Hindlimb muscle (tissue), 1 donor: ENCODE data around the gene ZEB1. TPM values are rescaled to one million over a fixed set of nuclear protein-coding genes. Genes with fewer than 3 reads are reported as not detected.

Experiments
- DNase-seq: peaks from one replicate; pipeline ENCODE4 v3.0.0-alpha.2; 2013
- polyA plus RNA-seq: library from polyadenylated mRNA; unstranded; fragments of 120-200 nt; gene quantifications from one replicate; pipeline ENCODE4 v1.2.1, GENCODE V29; 2013; ENCODE audit not compliant: insufficient read length

Gene ZEB1
- 44.9 TPM for polyA plus RNA-seq

DNA sequence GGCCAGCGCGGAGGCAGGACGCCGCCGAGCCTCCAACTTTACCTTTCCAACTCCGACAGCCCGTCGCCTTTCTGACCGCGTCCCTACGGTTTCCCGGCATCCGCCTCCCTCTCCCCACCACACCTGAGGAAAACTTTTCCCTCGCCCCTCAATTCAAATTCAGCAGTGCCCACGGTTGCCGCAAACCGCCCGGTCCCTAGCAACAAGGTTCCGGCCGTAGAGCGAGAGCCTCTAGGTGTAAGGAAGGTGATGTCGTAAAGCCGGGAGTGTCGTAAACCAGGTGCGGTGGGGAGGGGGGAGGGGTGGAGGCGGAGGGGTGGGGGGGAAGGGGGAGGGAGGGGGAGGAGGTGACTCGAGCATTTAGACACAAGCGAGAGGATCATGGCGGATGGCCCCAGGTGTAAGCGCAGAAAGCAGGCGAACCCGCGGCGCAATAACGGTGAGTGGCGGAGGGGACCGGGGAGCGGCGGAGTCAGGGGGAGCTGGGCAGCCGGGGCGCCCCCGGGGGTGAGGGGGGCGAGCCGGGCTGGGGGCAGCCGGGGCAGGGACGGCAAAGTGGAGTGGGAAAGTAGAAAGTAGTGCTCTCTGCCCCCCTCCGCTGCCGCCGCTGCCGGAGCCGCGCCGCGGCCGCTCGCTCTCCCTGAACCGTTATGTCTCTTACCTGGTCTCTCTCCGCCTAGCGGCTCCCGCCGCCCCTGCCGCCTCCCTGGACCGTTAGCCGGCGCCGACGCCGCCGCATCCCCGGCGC, at the start of gene ZEB1:
ZEB1 (plus strand) TSS at position 363 of the 748 bp plus-strand sequence; CDS start at position 382, 19 bp downstream.
- peak; percentile 90 for DNase-seq

DNA sequence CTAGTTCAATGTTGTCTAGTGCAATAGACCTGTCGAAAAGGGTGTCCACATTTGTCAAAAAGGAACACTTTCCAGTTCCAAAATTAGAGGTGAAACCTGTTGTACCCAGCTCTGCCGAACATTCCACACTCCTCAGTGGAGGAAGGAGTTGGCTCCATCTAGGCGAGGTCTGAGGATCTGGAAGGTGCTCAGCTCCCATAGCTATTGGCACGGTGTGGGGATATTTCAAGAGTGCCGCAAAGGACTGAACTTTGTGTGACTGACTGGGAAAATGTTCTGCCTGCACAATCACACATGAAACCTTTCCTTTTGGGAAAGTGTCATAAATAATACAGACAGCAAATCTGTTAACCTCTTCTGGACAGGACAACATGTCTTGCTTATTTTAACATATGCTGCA, 48.1 kb upstream of the ZEB1 start:
- no peak for DNase-seq

DNA sequence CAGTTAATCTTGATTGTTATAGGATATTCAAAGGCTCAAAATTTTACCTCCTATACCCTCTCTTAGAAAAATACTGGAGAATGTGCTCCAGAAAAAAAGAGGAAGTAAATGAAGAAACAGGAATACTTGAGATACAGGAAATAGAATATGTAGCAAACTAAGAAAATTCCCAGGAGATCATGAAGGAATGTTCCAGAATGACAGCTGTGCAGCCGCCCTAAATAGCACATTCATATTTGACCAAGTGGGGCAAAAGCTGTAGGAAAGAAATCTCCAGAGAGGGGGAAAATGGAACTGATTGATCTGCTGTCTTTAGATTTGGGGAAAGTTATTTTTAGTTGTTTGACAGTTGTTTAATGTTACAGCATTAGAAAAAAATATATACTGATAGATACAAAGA, 46.2 kb upstream of the ZEB1 start:
- no peak for DNase-seq

DNA sequence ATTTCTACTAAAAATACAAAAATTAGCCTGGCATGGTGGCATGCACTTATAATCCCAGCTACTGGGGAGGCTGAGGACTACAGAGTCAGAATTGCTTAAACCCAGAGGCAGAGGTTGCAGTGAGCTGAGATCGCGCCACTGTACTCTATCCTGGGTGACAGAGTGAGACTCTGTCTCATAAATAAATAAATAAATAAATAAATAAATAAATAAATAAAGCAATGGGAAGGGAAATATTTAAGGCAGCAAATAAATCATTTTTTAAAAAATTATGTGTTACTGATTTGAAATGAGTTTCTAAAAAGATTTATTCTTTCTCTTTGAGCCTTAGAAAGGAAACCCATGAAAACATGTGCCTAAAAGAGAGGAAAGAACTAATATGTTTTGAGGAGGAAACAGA, 45.2 kb upstream of the ZEB1 start:
- DNase-seq: no peak

DNA sequence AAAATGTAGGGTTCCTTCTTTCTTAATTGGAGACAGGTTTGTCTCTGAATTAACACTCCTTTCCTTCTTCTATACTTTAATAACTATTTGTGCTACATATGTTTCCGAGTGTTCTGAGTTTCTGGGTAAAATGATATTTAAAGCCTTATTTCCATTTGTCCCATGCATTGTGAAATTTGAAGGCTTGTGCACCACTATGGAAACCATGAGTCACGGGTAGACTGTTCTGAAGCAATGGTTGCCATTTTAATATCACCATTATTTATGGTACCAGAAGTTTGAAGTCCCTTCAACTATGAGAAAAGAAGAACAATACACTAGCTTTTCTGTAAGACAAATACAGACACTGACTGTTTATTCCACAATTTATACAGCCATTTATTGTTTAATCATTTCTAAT, 44.7 kb upstream of the ZEB1 start:
- no peak for DNase-seq

DNA sequence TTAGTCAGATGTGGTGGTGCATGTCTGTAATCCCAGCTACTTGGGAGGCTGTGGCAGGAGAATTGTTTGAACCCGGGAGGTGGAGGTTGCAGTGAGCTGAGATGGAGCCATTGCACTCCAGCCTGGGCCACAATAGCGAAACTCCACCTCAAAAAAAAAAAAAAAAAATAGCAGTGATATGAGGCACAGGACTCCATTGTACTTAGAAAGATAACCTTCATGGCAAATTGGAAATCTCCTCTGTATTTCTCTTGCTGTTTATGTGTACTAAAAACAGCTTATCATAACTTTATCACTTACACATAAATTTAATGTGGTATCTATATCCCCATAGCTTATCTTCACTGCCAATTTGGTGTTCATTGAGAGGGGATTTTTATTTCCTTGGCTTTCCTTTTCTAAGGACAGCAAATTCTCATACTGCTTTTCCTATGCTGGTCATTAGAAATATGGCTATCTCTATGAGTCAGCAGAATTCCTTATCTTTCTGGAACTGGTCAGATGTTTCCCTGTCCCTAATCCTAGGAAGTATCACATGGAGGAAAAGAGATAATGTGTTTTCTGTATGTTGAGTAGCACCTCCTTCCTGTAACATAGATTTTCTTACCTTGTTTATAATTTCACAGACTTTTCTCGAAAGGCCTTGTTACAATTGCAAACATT, 40.6 kb upstream of the ZEB1 start:
- no peak for DNase-seq

DNA sequence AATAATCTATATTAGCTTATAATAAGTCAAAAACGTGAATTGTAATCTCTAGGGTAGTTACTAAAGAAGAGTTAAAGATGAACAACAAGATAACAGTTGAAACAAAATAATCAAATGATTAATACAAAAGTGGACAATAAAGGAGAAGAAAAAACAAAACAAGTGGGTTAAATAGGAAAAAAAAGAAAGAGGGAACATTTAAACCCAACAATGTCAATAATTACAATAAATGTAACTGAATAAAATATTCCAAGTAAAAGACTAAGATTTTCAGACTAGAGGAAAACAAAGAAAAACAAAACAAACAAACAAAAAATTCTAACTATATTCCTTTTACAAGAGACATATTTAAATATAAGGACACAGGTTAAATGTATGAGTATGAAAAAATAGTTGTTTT, 38.0 kb upstream of the ZEB1 start:
- DNase-seq: no peak

DNA sequence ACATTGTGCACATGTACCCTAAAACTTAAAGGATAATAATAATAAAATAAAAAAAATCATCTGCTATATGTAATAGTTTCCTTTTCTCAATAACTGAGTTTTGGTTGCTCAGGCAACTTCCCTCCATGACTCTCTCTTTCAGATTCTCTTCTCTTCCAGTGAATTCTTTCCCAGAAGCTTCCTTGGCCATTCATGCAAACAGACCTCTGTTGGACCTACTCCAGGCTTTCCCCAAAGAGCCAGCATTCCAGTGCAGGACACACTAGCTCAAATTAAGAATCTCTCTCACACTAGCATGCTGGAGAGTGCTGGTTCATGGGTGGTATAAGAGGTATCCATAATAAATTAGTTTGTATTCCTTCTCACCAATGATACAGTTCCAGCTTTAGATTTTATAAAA, 31.0 kb upstream of the ZEB1 start:
- no peak for DNase-seq

DNA sequence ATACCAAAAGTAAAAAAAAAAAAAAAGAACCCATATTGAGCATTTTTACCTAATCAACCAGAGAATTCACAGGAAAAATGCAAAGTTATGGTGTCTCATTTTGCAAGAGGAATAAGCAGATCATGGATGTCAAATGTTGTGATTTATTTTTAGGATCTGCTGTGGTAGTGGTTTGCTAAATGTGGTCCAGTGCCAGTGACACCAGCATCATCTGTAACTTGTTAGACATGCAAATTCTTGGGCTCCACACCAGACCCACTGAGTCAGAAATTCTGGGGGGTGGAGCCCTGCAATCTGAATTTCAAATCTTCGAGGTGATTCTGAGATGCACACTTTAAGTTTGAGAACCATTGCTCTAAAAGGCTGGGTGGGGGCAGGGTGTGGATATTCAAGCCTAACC, 30.1 kb upstream of the ZEB1 start:
- no peak for DNase-seq

DNA sequence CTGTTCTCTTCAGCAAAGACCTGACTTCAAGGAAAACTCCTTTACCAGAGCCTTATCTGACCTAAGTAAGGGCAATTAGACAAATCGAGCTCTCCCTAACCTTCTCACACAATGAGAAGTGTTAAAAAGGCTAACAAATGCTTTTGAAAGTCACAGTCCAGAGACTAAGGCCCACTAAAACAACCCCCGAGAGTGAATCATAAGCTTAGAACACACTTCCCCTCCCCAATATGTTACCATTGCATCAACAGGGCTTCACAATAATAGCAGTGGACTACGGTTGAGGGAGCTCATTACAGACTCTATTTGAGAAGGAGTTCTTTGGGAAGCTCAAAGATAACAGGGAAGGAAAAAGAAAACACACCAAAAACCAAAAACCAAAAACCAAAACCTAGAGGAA, 28.6 kb upstream of the ZEB1 start:
- DNase-seq: no peak

DNA sequence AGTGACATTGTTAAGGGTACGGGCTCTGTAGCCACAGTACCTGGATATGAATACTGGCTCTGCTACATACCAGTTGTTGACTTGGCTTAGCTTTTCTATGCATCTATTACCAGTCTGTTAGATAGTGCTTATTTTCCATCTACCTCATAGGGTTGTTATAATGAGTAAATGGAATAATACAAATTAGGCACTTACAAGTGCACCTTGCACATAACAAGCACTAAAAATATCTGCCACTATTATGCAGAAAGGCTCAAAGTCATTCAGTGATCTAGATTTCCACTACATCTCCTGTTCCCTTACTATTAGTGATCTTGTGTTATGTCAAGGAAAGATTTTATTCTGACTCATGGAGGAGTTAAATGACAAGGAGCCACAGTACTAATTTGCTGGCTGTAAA, 27.9 kb upstream of the ZEB1 start:
- no peak for DNase-seq

DNA sequence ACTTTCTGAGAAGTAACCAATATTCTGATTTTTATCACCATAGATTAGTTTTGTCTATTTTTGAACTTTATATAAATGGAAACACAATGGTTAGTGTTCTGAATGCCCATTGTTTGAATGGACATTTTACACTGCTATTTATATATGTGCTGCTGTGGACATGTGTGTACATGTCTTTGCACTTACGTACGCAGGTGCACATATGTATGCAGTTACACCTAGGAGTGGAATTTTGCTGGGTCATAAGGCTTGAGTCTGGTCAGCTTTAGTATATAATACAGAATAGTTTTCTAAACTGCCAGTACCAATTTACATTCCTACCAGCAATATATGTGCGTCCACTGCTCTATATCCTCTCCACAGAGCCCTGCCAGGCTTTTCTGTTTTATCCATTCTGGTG, 24.5 kb upstream of the ZEB1 start:
- DNase-seq: no peak

DNA sequence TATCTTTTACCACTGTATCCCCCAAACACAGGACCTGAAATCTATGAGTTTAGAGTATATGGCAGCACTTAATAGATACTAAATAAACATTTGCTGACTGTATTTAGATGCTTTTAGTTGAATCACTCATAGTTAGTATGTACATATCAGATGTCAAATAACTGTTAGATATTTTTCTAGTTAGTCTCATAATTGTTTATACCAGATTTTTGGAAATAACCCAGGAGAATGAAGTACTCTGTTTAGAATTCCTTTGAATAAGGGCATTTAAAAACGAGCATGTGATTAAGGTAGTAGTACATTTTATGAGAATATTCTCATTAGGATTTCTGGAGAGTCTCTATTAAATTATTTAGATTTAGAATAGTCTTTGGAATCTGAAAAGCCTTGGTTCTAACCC, 22.3 kb upstream of the ZEB1 start:
- no peak for DNase-seq

DNA sequence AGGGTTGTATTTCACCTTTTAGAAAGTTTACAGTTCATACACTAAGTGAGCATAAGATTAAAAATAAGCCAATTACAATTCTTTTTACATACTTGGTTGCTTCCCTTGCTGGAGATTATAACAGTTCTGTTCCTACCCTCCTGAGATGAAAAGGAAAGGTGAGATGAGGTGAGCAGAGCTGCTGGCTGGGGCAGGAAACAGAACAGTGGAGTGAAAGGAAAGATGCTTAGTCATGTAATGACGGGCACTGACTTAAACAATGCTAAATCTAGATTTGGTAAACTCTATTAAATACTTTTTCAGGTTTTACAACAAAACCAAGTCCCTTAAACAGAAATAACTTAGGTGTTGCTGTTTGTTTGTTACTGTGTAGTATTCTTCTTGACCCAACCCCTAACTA, 19.9 kb upstream of the ZEB1 start:
- DNase-seq: no peak

DNA sequence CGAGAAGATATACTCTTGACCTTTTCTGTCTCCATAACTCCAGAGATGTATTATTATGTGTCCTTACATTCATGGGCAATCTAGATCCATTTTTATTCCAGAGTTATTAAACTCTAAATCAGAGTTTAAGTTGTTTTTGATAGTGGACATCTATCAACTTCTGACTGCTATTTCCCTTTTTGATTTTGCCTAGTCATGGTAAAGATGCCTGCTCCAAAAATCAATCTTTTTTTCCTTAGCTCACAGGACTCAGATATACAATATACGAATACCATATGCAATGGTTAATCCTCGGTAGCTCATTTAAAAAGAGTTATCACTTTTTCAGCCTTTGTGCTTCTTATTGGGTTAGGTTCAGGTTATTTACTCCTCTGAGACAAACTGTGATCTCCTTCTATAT, 15.8 kb upstream of the ZEB1 start:
- no peak for DNase-seq

DNA sequence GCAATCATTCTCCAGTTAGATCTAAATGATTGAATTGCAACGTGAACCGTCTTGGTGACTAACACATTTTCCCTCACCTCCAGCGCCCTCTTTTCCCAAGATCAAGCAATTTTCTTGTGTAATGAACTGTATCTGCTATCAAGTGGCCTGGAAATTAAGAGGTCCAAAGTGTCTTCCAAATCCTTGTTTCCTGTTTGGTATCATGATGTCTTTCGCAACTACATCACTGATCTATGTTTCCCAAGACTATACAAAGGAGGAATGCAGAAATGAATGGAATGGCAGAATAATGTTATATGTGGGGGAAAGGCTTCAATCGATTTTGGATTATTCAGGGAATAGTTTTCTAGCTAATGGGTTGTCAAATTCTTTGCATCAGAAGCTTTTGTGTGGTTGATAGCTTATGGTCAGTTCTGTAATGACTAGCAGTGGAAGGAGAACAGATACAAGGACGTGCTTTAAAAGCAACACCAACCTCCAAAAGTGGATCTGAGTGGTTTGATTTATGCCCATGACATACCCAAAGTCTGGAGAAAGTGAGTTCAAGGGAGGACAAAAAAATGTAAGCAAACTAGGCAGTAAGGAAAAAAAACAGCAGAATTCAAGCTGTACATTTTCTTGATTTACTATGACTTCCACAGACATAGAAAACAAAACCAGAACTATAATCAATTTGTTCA, 14.6 kb upstream of the ZEB1 start:
- no peak for DNase-seq

DNA sequence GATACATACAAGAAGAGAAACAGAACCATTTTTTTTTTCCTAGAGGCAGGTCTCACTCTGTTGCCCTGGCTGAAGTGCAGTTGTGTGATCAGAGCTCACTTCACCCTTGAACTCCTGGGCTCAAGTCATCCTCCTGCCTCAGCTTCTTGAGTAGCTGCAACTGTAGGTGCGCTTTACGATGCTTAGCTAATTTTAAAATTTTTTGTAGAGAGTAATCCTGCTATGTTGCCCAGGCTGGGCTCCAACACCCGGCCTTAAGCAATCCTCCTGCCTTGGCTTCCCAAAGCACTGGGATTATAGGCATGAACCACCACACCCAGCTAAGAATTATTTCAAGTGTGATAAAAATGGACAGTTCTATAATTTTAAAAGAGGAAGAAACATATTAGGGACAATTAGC, 5.6 kb upstream of the ZEB1 start:
- DNase-seq: no peak

DNA sequence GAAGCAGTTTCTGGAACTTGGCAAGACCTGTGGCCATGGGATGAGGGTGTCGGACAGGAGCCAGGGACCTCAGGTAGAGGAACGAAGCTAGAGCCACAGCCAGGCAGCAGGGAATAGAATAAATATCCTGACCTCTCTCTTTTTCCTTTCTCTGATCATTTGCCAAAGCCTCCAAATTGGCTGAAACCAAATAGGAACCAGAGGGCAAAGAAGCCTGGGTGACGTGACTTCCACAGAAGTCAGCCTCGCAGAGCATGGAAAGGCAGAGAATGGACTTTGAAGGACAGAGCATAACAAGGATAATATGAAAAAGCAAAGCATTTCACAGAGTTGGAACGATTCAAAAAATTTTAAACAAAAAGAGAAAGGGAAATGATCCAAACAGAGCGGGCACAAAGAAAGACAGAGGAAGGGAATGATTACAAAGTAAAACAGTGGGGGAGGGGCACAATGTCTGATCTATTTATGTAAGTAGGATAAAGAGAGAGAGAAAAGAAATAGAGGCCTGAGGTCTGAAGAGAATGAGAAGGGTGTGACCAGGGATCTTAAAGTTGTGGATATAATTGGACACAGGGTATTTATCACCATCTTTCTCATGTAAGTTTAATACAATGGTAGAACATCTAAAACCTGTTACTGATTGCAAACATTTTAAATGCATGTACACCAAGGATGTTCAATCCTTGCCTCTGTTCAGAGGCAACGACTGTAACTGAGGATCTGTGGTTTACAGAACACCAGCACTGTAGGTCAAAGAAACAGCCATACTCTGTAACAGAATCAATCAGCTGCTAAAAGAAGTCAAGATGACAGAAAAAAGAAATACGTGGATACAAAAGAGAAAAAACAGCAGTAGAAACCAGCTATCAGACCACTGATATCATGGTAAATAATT, 4.5 kb upstream of the ZEB1 start:
- DNase-seq: no peak

DNA sequence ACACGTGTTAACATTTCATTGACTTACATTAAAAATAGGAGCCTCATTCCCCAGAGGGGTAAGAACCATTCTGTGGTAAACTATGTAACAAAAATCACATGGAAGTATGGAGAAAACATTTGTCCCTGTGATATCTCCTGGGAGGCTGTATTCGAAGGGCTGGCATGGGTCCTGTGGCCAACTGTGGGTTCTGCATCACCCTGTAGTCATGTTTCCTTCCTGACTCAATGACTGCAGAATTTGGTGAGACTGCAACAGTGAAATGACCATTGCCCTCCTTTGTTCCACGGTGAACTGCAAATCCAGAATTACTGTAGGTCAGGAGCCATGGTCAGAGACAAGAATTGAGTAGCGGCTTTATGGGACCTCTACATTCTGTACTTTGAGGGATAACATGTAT, 3.6 kb upstream of the ZEB1 start:
- no peak for DNase-seq

DNA sequence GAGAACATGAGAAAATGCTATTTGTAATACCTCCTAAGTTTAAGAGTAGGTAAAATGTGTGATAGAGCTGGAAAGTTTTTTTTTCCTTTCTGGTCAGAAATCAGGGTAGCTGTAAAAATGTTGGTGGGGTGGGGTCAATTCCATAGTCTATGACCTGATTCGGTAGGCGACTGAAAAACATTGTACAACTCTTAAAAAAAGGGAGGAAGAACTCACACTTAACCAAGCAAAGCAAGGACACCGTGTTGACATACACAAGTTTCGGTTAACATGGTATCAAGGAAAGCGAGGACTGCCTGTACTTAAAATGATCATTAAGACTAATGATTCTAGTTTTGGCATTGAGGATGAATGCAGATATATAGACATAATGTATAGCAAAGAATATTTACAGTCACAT, 1.8 kb upstream of the ZEB1 start:
- no peak for DNase-seq

DNA sequence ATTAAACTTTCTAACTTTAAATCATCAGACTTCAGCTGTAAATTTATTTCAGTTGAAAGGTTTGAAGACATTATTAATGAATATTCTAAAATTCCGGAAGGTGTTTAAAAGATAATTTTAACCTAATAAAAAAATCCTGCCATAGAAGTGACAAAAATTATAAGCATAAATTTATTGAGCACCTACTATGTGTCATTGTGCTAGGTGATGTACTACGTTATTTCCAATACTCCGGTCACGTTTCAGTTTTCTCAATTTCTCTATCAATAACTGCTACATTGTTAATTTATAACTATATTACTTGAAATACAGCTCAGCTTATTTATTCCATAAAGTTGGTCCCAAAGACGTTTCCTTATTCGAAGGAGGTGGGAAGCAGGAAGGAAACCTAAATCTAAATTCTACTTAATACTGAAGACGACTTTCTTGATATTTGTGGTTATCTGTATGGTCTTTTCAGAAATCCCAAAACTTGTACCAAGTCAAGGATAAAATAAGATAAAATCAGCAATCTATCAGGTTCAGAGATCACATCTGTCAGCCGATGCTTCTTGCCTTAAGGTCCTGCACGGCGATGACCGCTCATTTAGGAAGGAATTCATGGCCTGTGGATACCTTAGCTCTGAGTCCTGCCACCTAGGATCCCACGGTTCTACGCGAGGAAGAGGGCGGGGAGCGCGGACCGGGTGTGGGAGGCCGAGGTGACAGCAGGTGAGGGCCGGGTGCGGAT, 1.2 kb upstream of the ZEB1 start:
- DNase-seq: no peak

DNA sequence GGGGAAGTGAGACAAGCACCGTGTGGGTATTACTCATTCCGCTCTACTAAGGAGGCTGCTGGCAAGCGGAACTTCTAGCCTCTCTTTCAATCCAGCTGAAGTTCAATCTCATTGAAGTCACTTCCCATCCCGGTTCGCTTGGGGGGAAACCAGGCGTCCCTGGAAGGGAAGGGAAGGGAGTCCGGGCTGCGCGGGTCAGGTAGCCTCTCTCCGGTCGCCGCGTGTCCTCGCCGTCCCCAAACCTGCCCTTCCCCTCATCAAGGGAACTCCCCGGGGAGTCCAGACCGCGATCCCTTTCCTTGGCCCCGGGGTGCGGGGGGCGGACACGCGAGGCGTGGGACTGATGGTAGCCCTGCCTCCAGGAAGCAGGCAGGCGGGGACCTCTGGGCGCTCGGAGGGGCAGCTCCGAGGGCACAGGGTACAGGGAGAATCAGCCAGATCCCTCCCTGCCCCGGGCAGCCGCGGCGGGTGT, 598 bp upstream of the ZEB1 start:
- peak; percentile 62 for DNase-seq
